ENCODE results near the gene GLDC.

DNA sequence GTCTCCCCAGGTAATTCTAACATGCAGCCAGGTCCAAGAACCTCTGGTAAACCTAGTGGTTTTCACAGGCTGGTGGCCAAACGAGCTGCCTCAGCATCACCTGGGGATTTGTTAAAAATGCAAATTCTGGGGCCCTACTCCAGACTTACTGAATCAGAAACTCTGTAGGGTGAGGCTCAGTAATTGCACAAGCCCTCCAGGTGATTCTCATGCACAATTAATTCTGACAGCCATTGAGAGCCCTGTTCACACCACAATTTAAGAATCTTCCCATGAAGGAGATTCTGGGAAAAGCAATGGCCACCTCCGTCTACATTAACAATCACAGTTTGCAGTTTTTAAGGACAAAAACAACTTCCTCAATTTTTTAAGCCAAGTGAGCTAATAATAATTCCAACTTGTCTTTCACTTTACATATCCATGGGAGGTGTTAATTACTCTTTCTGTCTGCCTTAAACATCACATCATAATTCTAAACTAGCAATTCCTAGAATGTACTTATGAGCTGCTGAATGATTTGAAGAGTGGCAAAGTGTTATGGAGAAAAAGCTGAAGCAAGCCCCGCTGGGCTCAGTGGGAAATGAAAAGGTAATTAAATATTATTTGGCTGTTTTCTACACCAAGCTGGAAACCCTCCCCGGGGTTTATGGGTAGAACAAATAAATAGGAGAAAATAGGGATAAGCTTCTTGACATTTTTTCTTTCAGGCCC is 70.0 kb downstream of the GLDC start:
- TF ChIP-seq, protein P1, sequence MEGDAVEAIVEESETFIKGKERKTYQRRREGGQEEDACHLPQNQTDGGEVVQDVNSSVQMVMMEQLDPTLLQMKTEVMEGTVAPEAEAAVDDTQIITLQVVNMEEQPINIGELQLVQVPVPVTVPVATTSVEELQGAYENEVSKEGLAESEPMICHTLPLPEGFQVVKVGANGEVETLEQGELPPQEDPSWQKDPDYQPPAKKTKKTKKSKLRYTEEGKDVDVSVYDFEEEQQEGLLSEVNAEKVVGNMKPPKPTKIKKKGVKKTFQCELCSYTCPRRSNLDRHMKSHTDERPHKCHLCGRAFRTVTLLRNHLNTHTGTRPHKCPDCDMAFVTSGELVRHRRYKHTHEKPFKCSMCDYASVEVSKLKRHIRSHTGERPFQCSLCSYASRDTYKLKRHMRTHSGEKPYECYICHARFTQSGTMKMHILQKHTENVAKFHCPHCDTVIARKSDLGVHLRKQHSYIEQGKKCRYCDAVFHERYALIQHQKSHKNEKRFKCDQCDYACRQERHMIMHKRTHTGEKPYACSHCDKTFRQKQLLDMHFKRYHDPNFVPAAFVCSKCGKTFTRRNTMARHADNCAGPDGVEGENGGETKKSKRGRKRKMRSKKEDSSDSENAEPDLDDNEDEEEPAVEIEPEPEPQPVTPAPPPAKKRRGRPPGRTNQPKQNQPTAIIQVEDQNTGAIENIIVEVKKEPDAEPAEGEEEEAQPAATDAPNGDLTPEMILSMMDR (IDR thresholded peaks at IDR 0.05; ENCODE audit: low read depth, low read length) = no peak
- TF ChIP-seq EZH2phosphoT487 (IDR thresholded peaks at IDR 0.05; ENCODE audit: low read depth) = no peak

All from OCI-LY3 (cell line).